GM19468 (cell line): ENCODE measurements around the gene RAB1B.

Experiments used
- ATAC-seq: cut with Tn5 transposase; IDR thresholded peaks from one replicate; pipeline ENCODE4 v1.9.1; 2021; ENCODE audit warnings: mild to moderate bottlenecking, moderate library complexity, moderate number of reproducible peaks; ENCODE audit not compliant: unreplicated experiment; ENCODE audit errors: extremely low read depth

RAB1B gene

GRCh38 chr11:66268244-66268951 is at the start of gene RAB1B:
Gene RAB1B, plus strand, starts transcription at chr11:66268639. Its CDS starts 41 bp downstream, at chr11:66268680.
- peak; percentile 84 for ATAC-seq

- ATAC-seq = no peak
Observed at GRCh38 chr11:66218846-66219620, 49.4 kb upstream of the RAB1B start.

GRCh38 chr11:66219846-66220565 is 48.4 kb upstream of the RAB1B start:
- no peak for ATAC-seq

- ATAC-seq = no peak
Observed at GRCh38 chr11:66220566-66220935, 47.9 kb upstream of the RAB1B start.

GRCh38 chr11:66221012-66221411 is 47.4 kb upstream of the RAB1B start:
- no peak for ATAC-seq

- no peak for ATAC-seq
Observed at GRCh38 chr11:66221726-66222236, 46.7 kb upstream of the RAB1B start.

GRCh38 chr11:66222358-66223149 is 45.9 kb upstream of the RAB1B start:
- ATAC-seq = peak; percentile 91

- ATAC-seq = no peak
Observed at GRCh38 chr11:66224226-66224855, 44.1 kb upstream of the RAB1B start.

- no peak for ATAC-seq
Observed at GRCh38 chr11:66225066-66225465, 43.4 kb upstream of the RAB1B start.

- no peak for ATAC-seq
Observed at GRCh38 chr11:66226101-66226500, 42.3 kb upstream of the RAB1B start.

- no peak for ATAC-seq
Observed at GRCh38 chr11:66227700-66228099, 40.7 kb upstream of the RAB1B start.

- no peak for ATAC-seq
Observed at GRCh38 chr11:66228521-66228920, 39.9 kb upstream of the RAB1B start.

GRCh38 chr11:66230156-66230555 is 38.3 kb upstream of the RAB1B start:
- no peak for ATAC-seq

GRCh38 chr11:66230978-66231377 is 37.5 kb upstream of the RAB1B start:
- ATAC-seq = no peak

GRCh38 chr11:66231561-66231960 is 36.9 kb upstream of the RAB1B start:
- no peak for ATAC-seq

GRCh38 chr11:66232769-66233168 is 35.7 kb upstream of the RAB1B start:
- no peak for ATAC-seq

- ATAC-seq = no peak
Observed at GRCh38 chr11:66233301-66233700, 35.1 kb upstream of the RAB1B start.

- no peak for ATAC-seq
Observed at GRCh38 chr11:66235141-66235540, 33.3 kb upstream of the RAB1B start.

GRCh38 chr11:66237867-66238266 is 30.6 kb upstream of the RAB1B start:
- no peak for ATAC-seq
